GM12874 (cell line): ENCODE data around the gene OTUD5.

ENCODE experiments used
- CTCF ChIP-seq: IDR thresholded peaks from 2 replicates; pipeline ENCODE4 v1.5.1; 2011; ENCODE audit warnings: low read depth, mild to moderate bottlenecking, control low read depth, low read length, moderate library complexity; ENCODE audit not compliant: insufficient read depth

Gene OTUD5

GRCh38 chrX:48978226-48978625, 20.8 kb upstream of the OTUD5 start:
- no peak for TF ChIP-seq CTCF

GRCh38 chrX:48976086-48976485, 18.7 kb upstream of the OTUD5 start:
- no peak for TF ChIP-seq CTCF

GRCh38 chrX:48975541-48975940, 18.1 kb upstream of the OTUD5 start:
- no peak for TF ChIP-seq CTCF

GRCh38 chrX:48975041-48975440, 17.6 kb upstream of the OTUD5 start:
- no peak for TF ChIP-seq CTCF

GRCh38 chrX:48974574-48974973, 17.2 kb upstream of the OTUD5 start:
- no peak for TF ChIP-seq CTCF

GRCh38 chrX:48974033-48974432, 16.6 kb upstream of the OTUD5 start:
- TF ChIP-seq CTCF: no peak

GRCh38 chrX:48972220-48973164, 15.1 kb upstream of the OTUD5 start:
- TF ChIP-seq CTCF: peak; percentile 63
